ENCODE measurements around the gene PRKAG1.
A peak's percentile ranks its signal among the peaks of the same experiment; 100 is the strongest.
"Not testable (repeated sequence)": the region's sequence is repeated elsewhere in the genome, so short reads cannot be mapped to it uniquely, and the experiment has no call there.

PRKAG1 gene

DNA sequence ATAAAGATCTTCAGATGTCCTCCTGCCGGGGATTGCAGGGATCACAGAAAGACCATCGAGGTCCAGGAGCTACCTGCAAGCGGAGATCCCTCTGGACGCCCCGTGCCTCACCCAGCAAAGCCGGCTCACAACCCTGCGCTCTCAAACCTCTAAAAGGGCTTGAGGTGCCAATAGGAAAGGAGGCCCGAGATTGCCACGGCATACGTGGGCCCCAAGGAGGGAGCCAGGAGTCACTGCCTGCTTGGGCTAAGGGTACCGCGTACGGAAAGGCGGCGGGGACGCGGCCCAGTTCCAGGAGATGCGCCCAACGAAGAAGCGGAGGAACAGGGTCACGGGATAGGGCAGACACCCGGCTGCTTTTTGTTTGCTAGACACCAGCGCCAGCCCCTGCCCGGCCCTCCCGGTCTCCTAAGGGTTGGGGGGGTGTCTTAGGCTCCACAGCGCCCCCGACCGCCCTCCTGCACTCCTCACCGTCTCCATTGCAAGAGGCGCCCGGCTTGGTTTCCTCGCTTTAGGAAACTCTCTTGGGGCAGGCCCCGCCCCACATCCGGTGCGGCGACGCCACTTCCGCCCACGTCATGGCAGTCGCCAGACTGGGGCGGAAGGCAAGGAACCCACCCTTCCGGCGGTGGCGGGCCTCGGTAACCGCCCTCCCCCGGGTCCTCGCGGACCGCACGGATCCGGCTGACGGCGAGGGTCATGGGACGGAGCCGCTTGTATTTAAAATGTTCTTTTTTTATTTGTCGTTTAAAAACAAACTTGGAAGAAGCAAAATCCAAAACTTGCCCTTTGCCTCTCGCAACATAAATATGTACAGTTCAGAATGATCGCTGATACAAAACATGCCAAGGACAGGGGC, at the start of gene PRKAG1:
TSS of gene PRKAG1 (minus strand) at position 516 of the 859 bp plus-strand sequence. CDS start at position 480, 36 bp downstream.
- TF ChIP-seq, protein P1, sequence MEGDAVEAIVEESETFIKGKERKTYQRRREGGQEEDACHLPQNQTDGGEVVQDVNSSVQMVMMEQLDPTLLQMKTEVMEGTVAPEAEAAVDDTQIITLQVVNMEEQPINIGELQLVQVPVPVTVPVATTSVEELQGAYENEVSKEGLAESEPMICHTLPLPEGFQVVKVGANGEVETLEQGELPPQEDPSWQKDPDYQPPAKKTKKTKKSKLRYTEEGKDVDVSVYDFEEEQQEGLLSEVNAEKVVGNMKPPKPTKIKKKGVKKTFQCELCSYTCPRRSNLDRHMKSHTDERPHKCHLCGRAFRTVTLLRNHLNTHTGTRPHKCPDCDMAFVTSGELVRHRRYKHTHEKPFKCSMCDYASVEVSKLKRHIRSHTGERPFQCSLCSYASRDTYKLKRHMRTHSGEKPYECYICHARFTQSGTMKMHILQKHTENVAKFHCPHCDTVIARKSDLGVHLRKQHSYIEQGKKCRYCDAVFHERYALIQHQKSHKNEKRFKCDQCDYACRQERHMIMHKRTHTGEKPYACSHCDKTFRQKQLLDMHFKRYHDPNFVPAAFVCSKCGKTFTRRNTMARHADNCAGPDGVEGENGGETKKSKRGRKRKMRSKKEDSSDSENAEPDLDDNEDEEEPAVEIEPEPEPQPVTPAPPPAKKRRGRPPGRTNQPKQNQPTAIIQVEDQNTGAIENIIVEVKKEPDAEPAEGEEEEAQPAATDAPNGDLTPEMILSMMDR (IDR thresholded peaks at IDR 0.05; ENCODE audit: low read depth, low read length), result peak; percentile 51
- peak within 1 kb of the TSS; percentile 75 to 93 for H3K4me3 ChIP-seq (replicated peaks in 1 of 2; ENCODE audit: low read depth in 2 of 2, low read length in 2 of 2)
- DNase-seq (ENCODE audit: low read depth in 2 of 2), result peak; percentile 98 to 99

DNA sequence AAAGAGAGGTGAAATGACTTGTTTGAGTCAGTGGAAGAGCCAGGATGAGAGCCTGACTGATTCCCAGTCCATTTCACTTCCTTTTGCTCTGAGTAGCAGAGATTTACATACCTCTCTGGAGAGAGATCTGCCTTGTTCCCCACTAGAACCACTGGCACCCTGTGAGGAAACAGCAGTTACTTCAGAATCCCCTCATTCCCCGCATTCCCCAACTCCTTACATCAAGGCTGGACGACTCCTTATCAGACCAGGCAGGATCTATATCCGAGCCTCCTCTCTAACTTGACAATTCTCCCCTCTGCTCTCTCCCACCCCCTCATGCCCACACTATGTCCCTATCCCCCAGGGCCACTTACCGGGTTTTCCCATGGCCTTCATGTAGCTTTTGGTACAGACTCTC, 47.5 kb upstream of the PRKAG1 start:
- DNase-seq (ENCODE audit: low read depth in 2 of 2), result no peak
- TF ChIP-seq, protein P1 (IDR thresholded peaks at IDR 0.05; ENCODE audit: low read depth, low read length), result no peak
- H3K4me3 ChIP-seq (replicated peaks in 1 of 2; ENCODE audit: low read depth in 2 of 2, low read length in 2 of 2), result no peak overlapping the region

DNA sequence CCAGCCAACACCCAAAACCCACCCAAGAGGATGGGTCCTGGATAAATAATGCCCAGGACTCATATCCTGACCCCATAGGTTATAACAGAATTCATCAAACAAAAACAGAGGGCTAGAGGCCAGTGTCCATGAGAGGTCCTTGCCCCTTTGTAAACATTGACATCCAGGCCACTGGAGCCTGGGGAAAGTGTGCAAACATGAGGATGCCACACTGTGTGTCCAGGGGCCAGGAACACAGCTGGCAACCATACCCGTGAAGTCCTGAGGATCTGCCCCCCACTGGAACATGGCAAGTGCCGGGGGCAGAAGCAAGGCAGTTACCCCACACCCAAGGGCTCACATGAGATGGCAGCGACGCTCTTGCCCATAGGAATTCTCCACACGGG, 46.2 kb upstream of the PRKAG1 start:
- no peak overlapping the region for H3K4me3 ChIP-seq (replicated peaks in 1 of 2; ENCODE audit: low read depth in 2 of 2, low read length in 2 of 2)
- no peak for DNase-seq (ENCODE audit: low read depth in 2 of 2)
- TF ChIP-seq, protein P1 (IDR thresholded peaks at IDR 0.05; ENCODE audit: low read depth, low read length), result no peak

DNA sequence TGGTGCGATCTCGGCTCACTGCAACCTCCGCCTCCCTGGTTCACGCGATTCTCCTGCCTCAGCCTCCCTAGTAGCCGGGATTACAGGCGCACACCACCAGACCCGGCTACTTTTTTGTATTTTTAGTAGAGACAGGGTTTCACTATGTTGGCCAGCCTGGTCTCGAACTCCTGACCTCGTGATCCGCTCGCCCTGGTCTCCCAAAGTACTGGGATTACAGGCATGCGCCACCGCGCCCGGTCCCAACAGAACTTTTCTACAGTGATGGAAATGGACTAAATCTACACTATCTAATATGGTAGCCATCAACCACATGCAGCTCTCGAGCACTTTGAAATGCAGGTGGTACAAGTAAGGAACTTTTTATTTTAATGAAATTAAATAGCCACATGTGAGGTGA, 43.3 kb upstream of the PRKAG1 start:
- DNase-seq (ENCODE audit: low read depth in 2 of 2); H3K4me3 ChIP-seq (replicated peaks in 1 of 2; ENCODE audit: low read depth in 2 of 2, low read length in 2 of 2): not testable (repeated sequence)

DNA sequence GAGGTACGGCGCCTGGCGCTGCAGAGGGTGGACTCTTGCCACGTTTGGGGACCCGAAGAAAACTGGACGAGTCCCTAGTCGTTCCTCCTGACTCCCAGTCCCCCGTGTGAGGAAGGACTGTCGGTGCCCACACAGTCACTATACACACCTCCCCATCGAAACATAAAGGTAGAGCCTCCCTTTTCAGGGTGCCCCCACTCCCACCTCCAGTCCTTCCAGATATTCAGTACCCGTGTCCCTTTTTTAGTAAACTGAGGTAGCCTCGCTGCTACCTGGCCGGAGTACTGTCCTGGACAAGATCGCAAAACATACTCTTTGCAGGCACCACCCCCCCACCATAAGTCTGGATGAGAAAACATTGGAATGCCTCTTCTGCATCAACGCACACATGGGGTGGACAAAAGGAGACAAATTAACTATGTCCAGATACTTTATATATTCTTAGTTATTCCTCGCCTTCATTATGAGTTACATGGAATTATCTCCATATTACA, 42.6 kb upstream of the PRKAG1 start:
- no peak for DNase-seq (ENCODE audit: low read depth in 2 of 2)
- TF ChIP-seq, protein P1 (IDR thresholded peaks at IDR 0.05; ENCODE audit: low read depth, low read length), result no peak

DNA sequence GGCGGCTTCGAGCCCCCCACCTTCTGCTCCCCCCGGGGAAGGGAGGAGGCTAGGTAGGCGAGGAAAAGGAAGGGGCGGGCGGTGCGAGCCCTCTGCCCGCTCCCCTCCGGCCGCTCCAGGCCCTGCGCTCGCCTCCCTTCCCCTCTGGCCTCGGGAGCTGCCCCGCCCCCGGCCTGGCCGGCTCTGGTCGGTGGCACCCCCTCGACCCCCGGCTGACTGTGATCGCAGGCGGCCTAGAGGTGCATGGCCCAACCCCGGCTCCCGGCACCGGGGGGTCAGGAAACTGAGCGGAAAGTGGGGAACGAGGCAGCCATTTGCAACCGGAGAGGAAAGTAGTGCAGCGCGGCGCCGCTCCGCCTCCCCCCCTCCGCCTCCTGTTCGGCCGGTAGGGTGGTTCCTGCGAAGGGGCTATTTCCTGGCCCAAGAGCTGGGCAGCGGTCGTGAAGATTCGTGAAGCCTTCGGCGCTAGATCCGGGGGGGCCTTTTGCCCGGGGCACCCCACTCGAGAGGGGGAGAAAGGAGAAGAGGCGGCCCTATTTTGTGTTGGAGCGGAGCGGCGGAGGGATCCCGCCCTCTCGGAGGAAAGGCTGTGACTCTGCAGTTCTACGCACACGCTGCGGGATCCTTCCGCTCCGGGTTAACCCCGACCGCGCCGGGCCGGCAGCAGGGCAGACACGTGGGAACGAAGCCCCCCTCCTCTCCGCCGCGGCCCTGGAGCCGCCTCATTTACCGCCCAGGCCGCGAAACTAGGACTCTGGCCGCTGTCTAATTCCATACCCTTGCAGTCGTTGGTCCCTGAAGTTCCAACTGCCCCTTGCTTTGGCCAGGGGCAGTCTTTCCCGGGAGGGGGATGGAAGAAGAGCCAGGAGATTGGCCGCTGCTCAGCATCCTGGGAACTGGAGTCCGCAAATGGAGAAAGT, 41.9 kb upstream of the PRKAG1 start, which contains the start of gene KMT2D:
TSS of gene KMT2D (minus strand) at position 558 of the 920 bp plus-strand sequence. CDS start 5,470 bp downstream, outside the sequence.
- TF ChIP-seq, protein P1 (IDR thresholded peaks at IDR 0.05; ENCODE audit: low read depth, low read length), result peak; percentile 36
- peak within 1 kb of the TSS; percentile 87 to 90 for H3K4me3 ChIP-seq (replicated peaks in 1 of 2; ENCODE audit: low read depth in 2 of 2, low read length in 2 of 2)
- DNase-seq (ENCODE audit: low read depth in 2 of 2), result peak; percentile 97 to 98

More for the DNA sequence above, 42.6 kb upstream of the PRKAG1 start:
- peak overlapping the region; percentile 87 to 90 for H3K4me3 ChIP-seq (replicated peaks in 1 of 2; ENCODE audit: low read depth in 2 of 2, low read length in 2 of 2)
